ENCODE data around the gene SLC24A3.

The SLC24A3 gene

DNA sequence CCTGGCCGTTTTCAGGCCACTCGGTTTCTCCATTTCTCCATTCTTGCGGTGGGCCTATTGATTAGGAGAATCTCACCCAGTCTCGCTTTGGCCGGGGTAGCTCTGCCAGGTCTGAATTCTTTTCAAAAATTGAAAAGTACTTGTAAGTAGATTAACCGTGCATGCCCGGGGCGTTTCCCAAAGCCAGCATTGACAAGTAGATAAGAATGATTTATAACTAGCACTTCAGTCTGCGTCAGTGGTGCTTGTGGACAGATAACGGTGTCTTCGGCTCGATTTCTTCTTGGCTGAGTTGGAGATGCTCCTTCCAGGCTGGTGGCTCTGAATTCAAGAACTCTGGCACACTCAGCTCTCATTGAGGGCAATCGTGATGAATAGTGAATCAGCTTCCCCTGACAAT is 29.0 kb downstream of the SLC24A3 start:
- no peak for DNase-seq (ENCODE audit: low spot score)

DNA sequence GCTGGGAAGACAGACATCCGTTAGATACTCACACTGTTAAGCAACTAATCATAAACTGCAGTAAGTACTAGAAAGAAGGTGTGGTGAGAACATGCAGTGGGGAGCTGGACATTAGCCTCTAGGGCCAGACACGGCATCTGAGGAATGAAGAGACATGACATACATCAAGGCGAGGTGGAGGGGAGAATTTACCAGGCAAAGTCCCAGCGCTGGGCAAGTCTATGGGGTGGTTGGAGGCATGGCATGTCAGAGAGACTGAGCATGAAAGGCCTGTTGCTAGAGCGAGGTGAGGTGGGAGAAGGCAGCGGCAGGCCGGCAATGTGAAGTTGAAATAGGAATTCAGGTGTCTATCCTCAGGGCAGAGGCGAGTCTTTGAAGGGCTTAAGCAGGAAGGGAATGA is 31.8 kb downstream of the SLC24A3 start:
- DNase-seq (ENCODE audit: low spot score): no peak

DNA sequence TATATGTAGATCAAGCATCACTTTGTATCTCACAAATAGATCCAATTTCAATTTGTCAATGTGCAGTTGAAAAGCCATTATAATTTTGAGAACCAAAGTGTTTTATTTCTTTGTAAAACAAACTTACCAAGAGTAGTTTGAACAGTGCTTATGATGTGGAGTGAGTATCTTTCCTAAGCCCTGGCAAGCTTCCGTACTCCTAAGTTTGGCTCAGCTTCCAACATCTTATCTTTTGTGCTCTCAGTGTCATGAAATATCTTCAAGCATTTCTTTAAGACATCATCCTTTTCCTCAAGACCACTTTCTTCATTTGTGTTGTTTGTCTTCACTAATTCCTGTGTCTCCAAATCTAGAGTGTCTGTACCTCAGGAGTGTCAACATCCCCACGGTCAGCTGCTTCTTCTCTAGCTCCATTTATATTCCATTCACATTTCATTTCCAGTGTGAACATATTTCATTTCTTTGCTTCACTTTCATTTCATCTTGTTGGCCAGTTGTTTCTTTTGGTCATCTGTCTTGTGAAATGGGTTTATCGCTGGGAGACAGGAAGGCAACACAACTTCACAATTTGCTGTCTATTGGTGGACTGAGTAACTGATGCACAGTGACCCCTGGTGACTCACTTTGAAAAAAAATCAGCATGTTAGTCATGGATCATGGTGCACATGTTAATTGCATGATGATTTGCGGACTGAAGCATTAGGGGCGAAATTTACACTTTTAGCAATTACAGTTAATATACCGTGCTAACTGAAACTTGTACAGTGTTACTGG is 36.9 kb downstream of the SLC24A3 start:
- no peak for DNase-seq (ENCODE audit: low spot score)

DNA sequence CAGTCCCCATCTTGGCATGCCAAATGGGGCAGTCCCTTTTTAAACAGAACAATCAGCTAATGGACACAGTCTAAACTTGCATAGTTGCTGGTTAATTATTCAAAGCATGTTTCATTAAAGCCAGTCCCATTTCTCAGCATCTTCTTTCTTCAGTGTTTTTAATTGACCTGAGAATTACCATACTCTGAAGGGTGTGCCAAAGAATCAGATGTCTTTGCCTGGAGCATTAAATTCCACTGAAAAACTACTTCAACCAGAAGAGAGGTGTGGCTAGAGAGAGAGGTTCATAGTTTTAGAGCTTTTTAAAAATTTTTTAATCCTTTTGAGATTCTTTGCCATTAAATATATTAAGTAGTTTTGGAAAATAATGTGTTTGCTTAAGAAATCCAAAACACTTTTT is 37.9 kb downstream of the SLC24A3 start:
- no peak for DNase-seq (ENCODE audit: low spot score)

GRCh38 chr20:19251506-19251905 is 39.1 kb downstream of the SLC24A3 start:
- no peak for DNase-seq (ENCODE audit: low spot score)

DNA sequence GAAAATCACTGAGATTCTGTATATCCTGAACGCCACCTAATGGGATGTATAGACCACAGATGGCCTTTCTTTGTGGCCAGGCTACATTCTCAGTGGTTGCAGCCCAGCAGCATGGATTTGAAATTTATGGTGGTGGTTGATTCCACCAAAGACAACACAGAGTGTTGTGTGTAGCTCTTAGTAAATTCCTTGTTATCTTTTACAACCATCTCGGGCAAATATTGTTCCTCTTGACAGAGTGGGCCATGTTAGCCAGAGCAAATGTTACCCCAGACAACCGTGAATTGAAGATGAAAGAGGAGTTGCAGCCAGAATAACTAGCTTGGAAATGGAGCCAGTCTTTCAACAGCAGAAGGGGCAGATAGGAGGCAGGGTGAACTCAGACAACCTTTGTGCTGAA is 39.5 kb downstream of the SLC24A3 start:
- DNase-seq (ENCODE audit: low spot score): no peak

GRCh38 chr20:19252451-19253120 is 40.1 kb downstream of the SLC24A3 start:
- DNase-seq (ENCODE audit: low spot score): no peak

- DNase-seq (ENCODE audit: low spot score): no peak
Observed at GRCh38 chr20:19253316-19253715, 40.9 kb downstream of the SLC24A3 start.

DNA sequence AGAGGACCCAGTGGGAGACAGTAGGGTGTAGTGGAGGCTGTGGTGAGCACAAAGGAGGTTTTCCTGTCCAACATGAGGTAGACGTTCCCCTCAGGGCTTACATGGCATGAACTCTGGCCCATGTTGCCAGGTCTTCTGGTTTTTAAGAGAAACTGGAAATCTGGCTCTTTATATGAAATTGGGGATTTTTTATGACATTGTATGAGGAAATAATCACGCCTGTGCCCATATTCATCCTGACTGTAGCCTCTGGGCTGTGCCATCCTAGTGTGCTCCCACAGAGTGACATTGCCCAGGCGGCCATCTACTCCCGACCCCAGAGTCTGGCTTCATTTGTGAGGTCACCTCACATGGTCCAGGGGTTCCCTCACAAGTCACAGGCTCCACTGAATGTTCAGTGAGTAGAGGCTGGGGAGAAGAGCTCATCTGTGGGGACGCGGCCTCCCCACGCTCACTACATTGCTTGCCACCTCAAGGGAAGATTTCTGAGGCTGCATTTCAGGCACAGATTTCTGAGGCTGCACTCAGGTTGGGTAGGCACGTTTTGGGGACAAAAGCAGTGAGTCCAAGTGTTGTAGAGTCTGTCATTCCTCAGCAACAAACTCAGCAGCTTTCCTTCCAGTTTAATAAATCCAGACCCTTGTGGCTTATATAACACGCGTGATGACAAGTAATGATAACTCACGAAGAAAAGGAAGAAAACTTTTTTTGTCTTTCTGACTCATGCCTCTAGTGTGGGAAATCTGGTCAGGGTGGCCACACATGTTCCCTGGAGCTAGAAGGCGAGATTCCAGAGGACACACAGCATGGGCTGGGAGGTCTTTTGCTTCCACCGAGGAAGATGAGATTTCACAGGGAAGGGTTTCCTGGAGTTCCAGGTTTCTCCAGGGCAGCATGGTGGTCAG is 41.7 kb downstream of the SLC24A3 start:
- no peak for DNase-seq (ENCODE audit: low spot score)

DNA sequence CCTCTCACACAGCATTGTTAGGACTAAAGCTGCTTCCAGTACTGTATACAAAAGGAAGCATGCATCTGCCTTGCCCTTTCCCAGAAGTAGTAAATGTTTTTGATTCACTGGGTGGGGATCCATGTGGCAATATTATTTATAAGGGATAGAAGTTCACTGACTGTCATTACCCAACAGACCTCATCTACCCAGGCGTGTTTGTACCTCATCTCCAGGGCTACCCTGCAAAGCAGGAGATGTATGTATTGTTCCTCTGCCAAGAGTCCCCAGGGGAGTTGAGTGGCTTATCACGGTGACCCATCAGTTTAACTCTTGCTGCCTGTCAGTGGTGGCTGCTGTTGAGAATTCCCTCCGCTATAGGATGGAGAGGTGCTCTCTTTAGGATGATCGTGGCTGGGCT is 42.5 kb downstream of the SLC24A3 start:
- no peak for DNase-seq (ENCODE audit: low spot score)

- no peak for DNase-seq (ENCODE audit: low spot score)
Observed at GRCh38 chr20:19256085-19256484, 43.6 kb downstream of the SLC24A3 start.

GRCh38 chr20:19256906-19257595 is 44.6 kb downstream of the SLC24A3 start:
- no peak for DNase-seq (ENCODE audit: low spot score)

- no peak for DNase-seq (ENCODE audit: low spot score)
Observed at GRCh38 chr20:19257865-19258264, 45.4 kb downstream of the SLC24A3 start.

DNA sequence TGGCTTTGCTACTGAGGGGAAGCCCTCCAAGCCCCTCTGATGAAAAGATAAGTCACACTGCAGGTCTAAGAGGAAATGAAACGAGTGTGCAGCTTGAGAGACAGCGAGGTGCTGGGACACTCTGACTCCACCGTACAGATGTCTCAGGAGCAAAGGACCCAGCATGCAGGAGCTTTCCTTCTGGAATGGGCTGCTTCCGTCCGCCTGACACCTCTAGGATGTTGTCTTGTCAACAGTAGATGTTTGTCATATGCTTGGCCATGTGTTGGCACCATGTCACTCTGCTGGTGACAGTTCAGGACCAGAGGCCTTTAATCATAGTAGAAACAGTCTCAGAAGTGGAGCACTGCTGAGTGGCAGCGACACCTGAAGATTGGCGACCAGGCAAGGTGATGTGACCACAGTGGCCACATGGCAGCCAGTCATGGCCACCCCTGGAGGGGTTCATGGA is 46.7 kb downstream of the SLC24A3 start:
- DNase-seq (ENCODE audit: low spot score): no peak

DNA sequence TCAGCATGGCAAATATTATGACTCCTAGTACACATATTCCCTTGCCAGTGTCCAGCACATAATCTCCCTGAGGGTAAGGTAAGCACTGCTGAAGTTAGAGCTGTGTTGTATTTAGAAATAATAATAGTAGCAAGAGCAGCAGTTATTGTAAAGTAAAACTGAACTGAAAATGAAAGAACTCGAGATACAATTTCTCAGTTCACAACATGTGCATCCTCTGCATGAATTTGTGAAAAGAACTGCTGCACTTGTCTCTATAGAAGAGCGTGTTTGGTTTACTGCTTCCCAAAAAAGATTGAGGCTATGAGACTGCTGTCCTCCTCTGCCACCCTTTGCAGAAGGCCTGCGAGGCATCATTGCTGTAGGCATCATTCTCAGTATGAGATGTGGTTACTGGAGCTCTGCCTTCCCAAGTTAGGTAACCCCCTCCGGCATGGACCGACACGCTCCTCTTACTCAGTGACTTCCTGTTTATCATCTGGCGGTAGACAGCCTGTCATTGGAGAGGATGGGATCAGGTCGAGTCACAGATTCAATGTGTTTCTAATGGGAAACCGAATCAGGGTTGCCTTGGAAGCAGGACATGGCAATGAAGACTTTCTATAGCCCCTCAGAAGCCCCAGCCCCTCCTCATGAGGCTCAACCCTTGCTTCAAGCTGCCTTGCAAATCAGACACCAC is 48.1 kb downstream of the SLC24A3 start:
- no peak for DNase-seq (ENCODE audit: low spot score)

- DNase-seq (ENCODE audit: low spot score): no peak
Observed at GRCh38 chr20:19264191-19264590, 51.7 kb downstream of the SLC24A3 start.

- no peak for DNase-seq (ENCODE audit: low spot score)
Observed at GRCh38 chr20:19265646-19266374, 53.4 kb downstream of the SLC24A3 start.

GRCh38 chr20:19268426-19268825 is 56.0 kb downstream of the SLC24A3 start:
- DNase-seq (ENCODE audit: low spot score): no peak

DNA sequence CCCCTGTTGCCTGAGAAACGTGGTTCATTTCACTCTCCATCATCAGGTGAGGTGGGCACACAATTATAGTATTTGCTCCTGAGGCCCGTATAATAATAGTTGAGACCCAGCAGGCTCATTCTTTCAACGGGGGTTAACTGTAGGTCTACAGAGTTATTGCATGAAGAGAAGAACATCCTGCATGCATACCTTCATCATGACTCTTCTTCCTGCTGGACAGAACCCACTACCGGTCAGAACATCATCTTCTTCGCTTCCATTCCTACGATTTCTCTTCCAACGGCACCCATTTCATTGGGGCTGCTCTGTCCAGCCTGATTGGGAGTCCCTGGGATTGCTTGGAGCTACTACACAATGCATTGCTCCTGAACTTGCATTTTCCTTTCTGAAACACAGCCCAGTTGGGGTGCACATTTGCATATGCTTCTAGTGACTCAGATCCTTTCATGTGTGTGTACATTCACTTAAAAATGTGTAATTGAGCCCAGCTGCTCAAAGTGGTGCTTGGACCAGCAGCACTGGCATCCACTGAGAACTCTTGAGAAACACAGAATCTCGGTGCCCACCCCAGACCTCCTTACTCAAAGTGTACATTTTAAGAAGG is 57.4 kb downstream of the SLC24A3 start:
- no peak for DNase-seq (ENCODE audit: low spot score)

Data from COLO829 (cell line).